ENCODE results near the gene MYH13.
"Not testable (repeated sequence)": the region's sequence is repeated elsewhere in the genome, so short reads cannot be mapped to it uniquely, and the experiment has no call there.

Gene MYH13

DNA sequence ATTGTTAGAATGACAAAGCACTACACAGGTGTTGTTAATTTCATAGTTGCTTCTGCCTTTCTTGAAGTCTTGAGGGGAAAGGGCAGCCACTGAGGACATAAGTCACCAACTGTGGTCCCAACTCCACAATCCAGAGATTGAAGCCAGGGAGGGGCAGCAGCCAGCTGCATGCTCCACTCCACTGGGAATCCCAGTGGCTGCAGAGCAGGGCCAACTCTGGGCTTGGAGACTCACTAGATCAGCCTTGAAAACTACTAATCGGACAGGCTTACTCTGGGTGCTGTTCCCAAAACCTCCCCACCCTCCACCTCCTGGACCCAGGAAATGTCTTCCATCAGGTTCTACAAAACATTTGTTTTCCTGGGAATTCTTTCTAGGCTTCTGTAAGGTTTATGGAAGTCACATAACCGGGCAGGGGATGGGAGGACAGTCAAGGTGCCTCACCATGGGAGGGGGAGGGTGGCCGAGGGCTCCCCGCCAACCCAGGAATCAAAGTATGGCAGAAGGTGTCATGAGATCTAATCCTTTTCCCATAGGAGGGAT is 68.0 kb downstream of the MYH13 start:
- no peak for DNase-seq (ENCODE audit: low read depth in 2 of 2)

DNA sequence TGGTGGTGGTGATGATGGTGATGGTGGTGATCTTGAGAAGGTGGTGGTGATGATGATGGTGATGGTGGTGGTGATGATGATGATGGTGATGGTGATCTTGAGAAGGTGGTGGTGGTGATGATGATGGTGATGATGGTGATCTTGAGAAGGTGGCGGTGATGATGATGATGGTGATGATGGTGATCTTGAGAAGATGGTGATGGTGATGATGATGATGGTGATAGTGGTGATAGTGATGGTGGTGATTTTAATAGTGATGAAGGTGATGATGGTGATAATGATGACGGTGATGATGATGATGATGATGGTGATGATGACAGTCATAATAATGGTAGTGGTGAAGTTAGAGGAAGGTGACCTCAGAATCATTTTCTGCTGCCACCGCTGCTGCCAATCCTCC is 75.1 kb downstream of the MYH13 start:
- no peak for DNase-seq (ENCODE audit: low read depth in 2 of 2)

DNA sequence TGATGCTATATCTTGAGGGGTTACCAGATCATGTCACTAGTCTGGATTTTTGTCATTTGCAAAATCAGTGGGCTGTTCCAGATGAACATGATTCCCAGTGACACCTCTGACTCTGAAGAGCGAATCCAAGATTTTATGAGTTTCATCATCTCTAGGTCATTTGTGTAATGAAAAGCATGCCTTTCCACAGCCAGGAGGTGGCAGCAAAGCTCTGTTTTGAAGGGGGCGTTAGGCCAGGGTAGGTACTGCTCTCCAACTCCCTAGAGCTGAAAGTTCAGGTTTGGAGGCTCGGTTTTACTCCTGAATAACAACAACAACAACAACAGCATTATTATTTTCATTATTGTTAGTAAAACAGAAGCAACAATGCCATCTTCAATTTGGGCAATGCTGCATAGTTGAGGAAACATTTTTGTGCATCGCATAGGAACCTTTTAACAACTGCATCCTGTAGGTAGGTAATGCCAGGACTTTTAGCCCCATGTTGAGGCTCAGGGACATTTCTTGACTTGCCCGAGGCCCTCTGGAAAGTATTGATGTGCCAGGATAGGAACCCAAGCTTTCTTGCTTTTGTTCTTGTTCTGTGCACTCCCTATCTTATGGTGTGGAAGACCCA is 77.0 kb downstream of the MYH13 start:
- DNase-seq (ENCODE audit: low read depth in 2 of 2) = no peak

DNA sequence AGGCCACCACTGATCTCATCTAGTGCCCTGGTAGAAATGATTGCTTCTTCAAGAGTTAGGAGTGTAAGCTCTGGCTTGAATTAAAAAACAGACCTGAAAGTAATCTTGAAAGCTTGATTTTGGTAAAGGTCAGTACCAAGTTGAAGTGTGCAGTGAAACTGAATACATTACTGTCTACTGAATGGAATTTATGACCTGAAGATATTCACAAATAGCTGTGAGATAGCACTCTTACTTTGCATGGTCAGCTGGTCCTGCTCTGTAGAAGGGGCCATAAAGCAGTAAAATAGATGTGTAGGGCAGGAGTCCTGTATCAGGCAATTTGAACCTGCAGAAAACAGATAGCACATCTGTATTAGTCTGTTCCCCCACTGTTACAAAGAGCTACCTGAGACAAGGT is 78.6 kb downstream of the MYH13 start:
- no peak for DNase-seq (ENCODE audit: low read depth in 2 of 2)

DNA sequence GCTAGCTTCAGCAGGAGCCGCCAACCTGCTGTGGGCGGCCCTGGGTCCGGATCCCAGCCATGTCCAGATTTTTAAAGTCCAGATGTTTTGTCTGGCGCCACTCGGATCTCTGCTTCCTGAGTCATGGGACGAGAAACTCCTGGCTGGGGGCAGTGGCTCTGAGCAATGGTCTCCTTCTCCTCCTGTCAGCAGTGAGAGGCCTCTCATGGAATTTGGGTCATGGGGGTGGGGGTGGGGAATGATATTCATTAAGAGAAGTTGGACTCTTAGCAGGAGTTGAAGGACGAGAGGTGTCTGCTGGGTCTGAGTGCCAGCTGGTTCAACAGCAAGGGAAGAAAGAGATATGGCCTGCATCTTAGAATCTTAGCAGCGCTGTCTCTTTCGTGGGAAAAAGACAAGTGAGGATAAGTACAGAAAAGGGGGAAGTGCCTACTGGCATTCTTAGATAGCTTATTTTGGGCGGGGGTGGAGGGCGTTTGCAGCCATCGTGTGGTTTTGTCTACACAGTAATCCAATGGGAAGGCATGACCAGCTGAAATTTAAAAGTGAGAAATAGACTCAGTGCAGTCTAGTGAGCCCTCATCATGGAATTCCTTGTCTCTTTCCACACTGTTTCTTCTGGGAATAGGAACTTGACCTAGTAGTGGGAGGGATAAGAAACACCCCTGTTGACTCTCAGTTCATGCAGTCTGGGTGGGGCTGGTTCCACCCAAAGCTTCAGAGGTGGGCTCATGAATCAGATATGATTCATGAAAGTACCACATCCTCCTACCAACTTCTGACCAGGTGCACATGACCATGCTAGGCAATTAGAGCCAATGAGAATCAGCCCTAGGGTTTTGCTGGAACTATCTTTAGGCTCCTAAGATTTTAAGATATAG is 80.5 kb downstream of the MYH13 start:
- DNase-seq (ENCODE audit: low read depth in 2 of 2) = no peak

DNA sequence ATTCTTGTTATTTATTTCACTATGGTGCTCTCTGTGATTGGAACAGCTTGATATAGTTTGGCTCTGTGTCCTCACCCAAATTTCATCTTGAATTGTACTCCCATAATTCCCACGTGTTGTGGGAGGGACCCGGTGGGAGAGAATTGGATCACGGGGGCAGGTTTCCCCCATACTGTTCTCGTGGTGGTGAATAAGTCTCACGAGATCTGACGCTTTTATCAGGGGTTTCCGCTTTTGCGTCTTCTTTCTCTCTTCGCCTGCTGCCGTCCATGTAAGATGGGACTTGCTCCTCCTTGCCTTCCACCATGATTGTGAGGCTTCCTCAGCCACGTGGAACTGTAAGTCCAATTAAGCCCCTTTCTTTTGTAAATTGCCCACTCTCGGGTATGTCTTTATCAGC is 81.2 kb downstream of the MYH13 start:
- not testable (repeated sequence) for DNase-seq (ENCODE audit: low read depth in 2 of 2)

DNA sequence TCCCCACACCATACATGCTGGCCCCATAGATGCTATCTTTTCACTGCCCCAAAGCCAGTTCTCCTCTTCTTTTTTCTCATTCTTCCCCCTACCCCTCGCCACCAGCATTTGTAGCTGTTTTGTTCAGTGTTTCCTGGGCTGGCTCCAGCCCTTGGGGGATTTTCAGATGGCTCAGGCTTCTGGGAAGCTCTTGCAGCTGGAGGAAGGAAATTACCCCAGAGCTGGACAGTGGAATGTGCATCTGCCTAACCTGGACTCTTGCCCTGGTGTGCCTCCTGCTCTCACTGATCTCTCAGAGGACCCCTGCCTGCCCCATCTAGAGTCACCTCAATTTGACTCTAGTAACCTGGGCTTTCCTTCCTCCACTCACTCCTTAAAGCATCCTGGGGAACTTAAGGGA is 82.8 kb downstream of the MYH13 start:
- DNase-seq (ENCODE audit: low read depth in 2 of 2) = no peak

DNA sequence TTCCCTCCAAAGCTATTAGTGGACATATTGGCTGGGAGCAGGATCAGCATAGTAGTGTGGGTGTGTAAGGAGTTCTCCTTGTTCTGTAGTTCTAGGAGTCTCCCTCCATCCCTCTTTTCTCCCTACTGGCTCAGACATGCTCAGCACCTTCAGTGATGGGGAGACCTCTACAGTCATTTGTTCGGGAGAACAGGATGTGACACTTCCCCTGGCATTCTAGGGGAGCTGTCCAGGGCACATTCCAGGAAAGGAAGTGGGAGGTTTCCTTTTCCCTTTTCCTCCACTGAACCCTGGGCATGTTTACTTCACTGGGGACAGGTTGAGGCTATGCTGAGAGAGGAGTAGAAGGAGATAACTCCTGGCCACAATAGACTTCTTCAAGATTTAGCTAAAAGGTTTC is 86.5 kb downstream of the MYH13 start:
- no peak for DNase-seq (ENCODE audit: low read depth in 2 of 2)

DNA sequence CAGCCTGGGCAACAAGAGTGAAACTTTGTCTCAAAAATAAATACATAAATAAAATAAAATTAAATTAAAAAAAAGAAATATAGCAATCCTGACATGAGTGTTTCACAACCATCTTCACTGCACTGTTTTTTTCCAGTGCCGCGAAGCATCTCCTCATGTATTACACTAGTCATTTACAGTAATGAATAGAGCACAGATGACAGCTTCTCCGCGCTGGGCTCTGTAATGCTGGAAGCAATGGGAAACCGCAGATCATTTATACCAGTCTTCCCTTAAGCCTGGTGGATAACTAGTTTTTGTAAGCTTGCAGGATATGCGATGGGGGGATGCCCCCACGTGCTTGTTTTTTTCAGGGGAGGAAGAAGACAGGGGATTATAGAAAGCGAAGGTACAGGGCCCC is 86.9 kb downstream of the MYH13 start:
- DNase-seq (ENCODE audit: low read depth in 2 of 2) = no peak

DNA sequence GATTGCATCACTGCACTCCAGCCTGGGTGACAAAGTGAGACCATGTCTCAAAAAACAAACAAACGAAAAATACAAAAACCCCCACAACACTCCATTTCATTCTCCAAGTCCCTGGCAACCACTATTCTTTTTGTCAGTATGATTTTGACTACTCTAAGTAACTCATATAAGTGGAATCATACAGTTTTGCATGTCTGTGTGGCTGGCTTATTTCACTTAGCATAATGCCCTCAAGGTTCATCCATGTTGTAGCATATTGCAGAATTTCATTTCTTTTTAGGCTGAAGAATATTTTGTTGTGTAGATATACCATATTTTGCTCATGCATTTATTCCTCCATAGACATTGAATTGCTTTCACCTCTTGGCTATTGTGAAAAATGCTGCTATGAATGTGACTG is 92.7 kb downstream of the MYH13 start:
- no peak for DNase-seq (ENCODE audit: low read depth in 2 of 2)

DNA sequence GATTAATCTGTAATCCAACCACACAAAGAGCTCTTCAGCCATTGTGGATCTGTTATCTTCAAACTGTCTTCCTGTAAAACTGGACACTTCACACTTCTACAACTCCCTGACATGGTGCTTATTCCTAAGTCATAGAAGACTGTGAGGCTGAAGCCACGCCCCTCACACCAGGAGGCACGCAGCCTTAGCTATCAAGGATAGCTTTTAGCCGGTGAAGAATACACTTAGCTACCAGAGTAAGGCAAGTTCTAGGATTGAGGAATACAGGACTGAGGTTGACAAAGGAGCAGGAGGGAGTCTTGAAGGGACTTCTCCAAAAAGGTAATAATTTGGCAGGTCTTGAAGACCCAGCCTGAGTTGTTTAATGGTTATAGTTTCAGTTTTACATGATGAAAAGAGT is 94.6 kb downstream of the MYH13 start:
- DNase-seq (ENCODE audit: low read depth in 2 of 2) = no peak

DNA sequence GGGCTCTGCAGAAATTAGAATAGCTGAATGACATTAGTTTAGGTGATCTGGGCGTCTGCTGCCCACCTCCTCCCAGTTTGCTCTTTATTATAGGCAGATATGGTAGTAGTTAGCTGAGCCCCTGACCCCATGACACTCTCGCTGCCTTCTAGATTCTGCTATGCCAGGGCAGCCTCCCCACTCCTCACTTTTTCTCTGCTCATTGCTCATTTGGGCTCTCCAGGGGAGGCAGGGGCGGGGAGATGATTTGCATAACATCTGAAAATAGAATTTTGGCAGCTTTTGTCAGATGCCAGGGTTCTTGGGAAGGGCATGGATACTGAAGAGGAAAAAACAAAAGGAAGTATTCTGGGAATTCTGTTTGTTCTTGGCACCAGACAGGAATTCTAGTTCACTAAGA is 96.4 kb downstream of the MYH13 start:
- no peak for DNase-seq (ENCODE audit: low read depth in 2 of 2)

DNA sequence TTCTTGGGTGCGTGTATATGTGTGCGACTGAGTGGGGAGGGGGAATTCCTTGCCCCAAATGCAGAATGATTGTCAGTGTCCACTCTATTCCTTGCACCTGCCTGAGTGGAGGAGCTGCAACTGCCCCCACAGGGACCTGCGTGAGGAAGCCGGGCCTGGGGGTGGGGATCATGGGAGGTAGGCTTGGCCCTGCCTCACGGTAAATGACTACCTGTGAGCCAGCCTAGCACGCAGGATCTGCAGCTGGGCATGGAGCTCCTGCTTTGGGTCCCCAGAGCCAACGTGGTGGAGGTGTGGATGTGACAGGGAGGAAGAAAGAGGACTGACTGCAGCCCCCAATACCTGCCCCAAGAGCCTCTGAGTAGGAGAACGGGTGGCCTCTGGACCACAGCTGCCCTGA is 97.4 kb downstream of the MYH13 start:
- no peak for DNase-seq (ENCODE audit: low read depth in 2 of 2)

DNA sequence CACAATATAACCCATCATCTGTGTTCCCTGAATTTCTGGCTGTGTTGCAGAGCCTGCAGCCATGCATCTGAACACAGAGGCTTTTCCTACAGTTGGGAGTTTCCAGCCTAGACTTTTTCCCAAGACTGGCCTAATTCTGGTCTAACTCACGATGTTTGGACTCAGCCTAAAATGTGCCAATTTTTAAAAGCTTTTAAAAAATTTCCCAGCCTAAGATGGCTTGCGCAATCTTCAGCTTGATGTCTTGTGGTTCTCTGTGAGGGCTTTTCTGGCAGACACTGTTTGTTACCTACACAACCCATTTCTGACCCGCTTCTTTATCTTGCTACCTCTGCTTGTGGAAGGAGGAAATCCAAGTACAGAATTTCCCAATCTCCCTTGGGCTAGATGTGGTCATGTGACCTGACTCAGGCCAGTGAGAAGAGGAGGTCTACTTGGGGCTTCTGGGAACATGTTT is 101.7 kb downstream of the MYH13 start:
- no peak for DNase-seq (ENCODE audit: low read depth in 2 of 2)

DNA sequence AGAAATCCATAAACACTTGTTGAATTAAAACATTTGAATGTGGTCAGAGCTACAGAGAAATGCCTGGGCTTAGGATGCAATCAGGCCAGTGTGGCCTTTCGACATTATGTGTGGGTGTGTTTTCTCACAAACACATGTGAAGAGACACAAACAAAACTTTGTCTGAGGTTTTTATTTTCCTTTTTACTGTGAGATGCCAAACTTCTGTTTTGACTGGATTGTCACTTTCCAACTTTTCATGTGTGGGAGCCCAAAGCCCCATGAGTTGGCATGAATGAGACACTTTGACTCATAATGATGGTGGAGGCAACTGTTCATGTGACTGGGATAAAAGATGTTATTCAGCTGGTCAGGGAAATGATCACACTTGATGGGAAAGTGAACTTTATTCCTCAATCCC is 102.5 kb downstream of the MYH13 start:
- DNase-seq (ENCODE audit: low read depth in 2 of 2) = no peak

DNA sequence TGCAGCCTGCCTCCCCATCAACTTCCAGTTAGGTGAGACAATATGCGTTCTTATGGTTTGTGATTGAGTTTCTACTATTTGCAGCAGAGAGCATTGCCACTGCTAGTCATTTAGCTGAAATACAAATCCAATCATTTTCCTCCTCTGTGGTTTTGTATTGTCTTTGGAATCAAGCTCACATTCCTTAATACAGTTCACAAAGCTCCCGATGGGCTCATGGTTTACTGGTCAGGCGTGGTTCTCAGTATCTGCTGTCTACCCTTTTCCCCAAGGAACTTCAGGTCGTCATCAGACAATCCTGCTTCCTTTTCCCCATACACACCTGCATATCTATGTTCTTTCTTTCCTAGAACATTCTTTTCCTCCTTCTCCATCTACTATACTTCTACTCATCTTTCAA is 104.8 kb downstream of the MYH13 start:
- DNase-seq (ENCODE audit: low read depth in 2 of 2) = no peak

DNA sequence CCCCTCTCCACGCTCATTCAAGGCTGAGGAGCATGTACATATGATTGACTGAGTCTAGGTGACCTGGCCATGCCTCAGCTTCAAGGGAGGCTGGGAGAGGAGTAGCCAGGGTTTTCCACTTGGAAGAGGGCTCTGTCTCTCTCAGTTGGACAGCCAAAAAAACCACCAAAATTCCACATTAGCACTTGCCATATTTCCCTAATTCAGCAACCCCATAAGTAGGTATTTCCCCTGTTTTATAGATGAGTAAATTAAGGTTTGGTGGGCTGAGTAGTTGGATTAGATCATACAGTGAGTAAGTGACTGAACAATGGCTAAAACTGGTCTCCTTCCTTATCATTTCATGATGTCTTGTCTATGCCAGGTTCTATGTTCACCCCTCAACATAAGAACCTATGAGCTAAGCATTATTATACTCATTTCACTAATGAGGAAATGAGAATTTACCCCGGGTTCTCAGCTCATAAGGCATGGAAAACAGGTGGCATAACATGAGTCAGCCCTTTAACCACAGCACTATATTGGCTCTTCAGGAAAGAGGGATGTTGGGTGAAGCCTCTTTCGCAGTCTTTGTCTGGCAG is 106.4 kb downstream of the MYH13 start:
- no peak for DNase-seq (ENCODE audit: low read depth in 2 of 2)

DNA sequence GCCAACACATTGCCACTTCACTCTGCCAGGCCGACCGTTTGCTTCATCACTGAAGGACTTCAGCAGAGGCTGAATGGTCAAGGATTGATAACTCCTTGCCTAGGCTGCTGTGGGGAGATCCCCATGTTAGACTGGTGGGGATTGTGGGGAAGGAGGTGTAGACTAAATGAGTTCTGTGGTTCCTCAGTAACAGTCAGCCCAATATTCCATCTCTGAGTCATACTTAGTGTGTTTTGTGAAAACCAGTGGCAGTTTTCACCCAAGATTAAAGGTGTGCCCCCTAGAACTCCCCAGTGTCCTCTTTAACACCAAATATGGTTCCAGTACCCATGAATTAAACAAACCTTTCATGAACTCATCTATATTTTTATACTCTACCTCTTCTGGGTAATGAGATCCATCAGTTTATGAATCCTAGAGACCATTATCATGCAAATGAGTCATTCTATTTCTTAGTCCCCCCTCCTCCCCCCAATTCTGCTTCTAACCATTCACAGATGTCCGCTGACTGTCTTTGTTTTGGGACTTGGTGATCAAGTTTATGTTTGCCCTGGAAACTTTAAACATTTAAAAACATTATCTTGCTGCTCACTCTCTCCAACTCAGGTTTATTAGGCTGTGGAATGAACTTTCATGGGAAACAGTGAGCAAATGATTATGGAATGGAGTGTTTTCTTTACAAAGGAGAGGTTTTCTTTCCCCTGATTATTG is 107.6 kb downstream of the MYH13 start:
- DNase-seq (ENCODE audit: low read depth in 2 of 2) = no peak

DNA sequence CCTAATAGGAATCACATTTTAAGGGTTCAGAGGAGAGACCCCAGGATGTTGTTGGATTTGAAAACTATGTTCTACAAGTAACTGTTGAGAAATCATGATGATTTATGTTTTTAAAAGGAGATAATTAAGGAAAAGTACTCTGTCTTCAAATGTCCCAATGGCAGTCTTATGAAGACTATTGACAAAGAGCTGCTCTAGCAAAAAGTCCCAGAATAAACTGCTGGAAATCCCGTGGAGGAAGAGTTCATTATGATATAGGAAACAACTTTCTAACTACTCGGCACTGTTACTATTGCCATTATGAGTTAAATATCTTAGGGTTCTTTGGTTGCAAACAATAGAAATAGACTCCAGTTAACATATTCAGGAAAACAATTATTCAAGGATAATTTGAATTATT is 108.8 kb downstream of the MYH13 start:
- no peak for DNase-seq (ENCODE audit: low read depth in 2 of 2)

DNA sequence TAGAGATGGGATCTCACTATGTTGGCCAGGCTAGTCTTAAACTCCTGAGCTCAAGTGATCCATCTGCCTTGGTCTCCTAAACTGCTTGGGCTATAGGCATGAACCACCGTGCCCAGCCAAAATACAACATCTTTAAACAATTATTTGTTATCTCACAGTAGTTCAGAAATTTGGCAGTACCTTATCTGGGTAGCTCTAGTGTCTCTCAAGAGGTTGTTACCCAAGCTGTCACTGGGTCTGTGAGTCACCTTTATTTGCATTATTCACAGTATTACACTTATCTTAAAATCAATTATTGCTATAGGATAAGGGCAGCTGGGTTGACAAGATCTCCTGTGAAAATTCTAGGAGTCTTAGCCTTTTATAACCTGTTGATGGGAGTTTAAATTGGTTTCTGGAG is 110.4 kb downstream of the MYH13 start:
- no peak for DNase-seq (ENCODE audit: low read depth in 2 of 2)

DNA sequence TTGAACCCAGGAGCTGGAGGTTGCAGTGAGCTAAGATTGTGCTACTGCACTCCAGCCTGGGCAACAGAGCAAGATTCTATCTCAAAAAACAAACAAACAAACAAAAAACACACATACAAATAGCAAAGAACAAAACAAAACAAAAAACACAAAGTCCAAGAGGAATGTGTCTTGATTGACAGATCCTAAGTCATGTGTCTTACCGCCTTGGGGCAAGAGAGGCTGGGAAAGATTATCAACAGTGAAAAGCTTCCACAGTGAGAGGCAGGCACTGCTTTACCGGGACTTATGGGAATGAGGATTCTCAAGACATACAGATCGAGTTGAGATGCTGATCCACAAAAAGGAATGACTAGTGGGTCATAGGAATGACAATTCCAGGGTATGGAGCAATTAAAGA is 111.7 kb downstream of the MYH13 start:
- no peak for DNase-seq (ENCODE audit: low read depth in 2 of 2)

Data from stimulated activated CD8-positive, alpha-beta memory T cell treated with anti-CD3 and anti-CD28 coated beads, Interleukin-2, amount 100 ng/mL, for 1 hour (primary cell).